HCT116 (cell line): ENCODE results near the gene ZNF835.

Experiments used
- RAD21 ChIP-seq: IDR thresholded peaks from 2 replicates; pipeline ENCODE4 v1.6.1; 2012; ENCODE audit warnings: low read depth, mild to moderate bottlenecking
- TF ChIP-seq, protein P1 (sequence below), 3 experiments: fragments of 200-600 bp in 1 of 3; sonication (generic) in 1 of 3; IDR thresholded peaks in 2 of 3; conservative IDR thresholded peaks in 1 of 3; 2 replicates each; pipeline ENCODE4 v1.5.1; 2012 to 2017; ENCODE audit warnings: low read depth in 2 of 3, low read length in 2 of 3, antibody characterized with exemption in 1 of 3, borderline replicate concordance in 1 of 3, control low read depth in 1 of 3, mild to moderate bottlenecking in 1 of 3, mixed read lengths in 1 of 3, mixed run types in 1 of 3, moderate library complexity in 1 of 3; ENCODE audit not compliant: insufficient read depth in 1 of 3

DNA sequence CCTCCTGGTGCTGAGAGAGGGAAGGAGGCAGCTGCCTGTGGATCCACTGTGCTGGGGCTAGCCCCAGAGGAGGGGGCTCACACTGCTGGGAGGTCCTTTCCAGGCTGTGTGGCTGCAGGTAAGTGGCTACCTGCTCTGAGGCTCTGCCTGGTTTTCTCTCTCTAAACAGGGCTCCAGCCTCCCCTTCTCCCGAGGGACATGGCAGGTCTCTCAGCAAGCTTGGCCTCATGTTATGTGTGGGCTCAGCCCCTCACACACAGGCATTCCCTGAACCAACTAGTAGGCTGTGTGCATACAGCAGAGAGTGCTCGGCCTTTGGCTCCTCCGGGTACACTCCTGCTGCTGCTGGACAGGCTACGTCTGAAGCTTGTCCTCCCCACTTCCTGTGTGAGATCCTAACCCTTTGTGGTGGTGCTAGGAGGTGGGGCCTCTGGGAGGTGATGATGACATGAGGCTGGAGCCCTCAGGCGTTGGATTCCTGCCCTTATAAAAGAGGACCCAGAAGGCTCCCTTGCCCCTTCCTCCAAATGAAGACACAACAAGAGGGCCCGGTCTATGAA lies 4.2 kb downstream of the ZNF835 start:
- no peak for TF ChIP-seq RAD21
- TF ChIP-seq, protein P1, sequence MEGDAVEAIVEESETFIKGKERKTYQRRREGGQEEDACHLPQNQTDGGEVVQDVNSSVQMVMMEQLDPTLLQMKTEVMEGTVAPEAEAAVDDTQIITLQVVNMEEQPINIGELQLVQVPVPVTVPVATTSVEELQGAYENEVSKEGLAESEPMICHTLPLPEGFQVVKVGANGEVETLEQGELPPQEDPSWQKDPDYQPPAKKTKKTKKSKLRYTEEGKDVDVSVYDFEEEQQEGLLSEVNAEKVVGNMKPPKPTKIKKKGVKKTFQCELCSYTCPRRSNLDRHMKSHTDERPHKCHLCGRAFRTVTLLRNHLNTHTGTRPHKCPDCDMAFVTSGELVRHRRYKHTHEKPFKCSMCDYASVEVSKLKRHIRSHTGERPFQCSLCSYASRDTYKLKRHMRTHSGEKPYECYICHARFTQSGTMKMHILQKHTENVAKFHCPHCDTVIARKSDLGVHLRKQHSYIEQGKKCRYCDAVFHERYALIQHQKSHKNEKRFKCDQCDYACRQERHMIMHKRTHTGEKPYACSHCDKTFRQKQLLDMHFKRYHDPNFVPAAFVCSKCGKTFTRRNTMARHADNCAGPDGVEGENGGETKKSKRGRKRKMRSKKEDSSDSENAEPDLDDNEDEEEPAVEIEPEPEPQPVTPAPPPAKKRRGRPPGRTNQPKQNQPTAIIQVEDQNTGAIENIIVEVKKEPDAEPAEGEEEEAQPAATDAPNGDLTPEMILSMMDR (IDR thresholded peaks at IDR 0.05 in 2 of 3, conservative IDR thresholded peaks at IDR 0.05 in 1 of 3; ENCODE audit: borderline replicate concordance in 1 of 3, insufficient read depth in 1 of 3, low read depth in 2 of 3, low read length in 2 of 3): no peak
